HG03135 (cell line): ENCODE data around the gene FHL2.

ENCODE experiments used
- ATAC-seq: cut with Tn5 transposase; IDR thresholded peaks from one replicate; pipeline ENCODE4 v1.9.1; 2021; ENCODE audit warnings: mild to moderate bottlenecking, moderate library complexity; ENCODE audit not compliant: unreplicated experiment

FHL2 gene

GRCh38 chr2:105399207-105399861 lies 483 bp upstream of the FHL2 start:
- ATAC-seq = no peak

GRCh38 chr2:105397953-105398335 lies 907 bp downstream of the FHL2 start:
- ATAC-seq = no peak

- ATAC-seq = no peak
Observed at GRCh38 chr2:105397025-105397722, 1.7 kb downstream of the FHL2 start.

- ATAC-seq = no peak
Observed at GRCh38 chr2:105396254-105397024, 2.4 kb downstream of the FHL2 start.

- no peak for ATAC-seq
Observed at GRCh38 chr2:105395691-105396090, 3.2 kb downstream of the FHL2 start.

GRCh38 chr2:105394951-105395611 lies 3.8 kb downstream of the FHL2 start:
- ATAC-seq = no peak

GRCh38 chr2:105393373-105394055 lies 5.3 kb downstream of the FHL2 start:
- no peak for ATAC-seq

- no peak for ATAC-seq
Observed at GRCh38 chr2:105391763-105392662, 6.8 kb downstream of the FHL2 start.

GRCh38 chr2:105391058-105391627 lies 7.7 kb downstream of the FHL2 start:
- ATAC-seq = no peak

- no peak for ATAC-seq
Observed at GRCh38 chr2:105390454-105390853, 8.4 kb downstream of the FHL2 start.

- no peak for ATAC-seq
Observed at GRCh38 chr2:105388971-105389381, 9.9 kb downstream of the FHL2 start.

GRCh38 chr2:105387225-105387624 lies 11.6 kb downstream of the FHL2 start:
- ATAC-seq = no peak

GRCh38 chr2:105385731-105386540 lies 12.9 kb downstream of the FHL2 start:
- no peak for ATAC-seq

- ATAC-seq = no peak
Observed at GRCh38 chr2:105384861-105385260, 14.0 kb downstream of the FHL2 start.

GRCh38 chr2:105384216-105384615 lies 14.6 kb downstream of the FHL2 start:
- ATAC-seq = no peak

- ATAC-seq = no peak
Observed at GRCh38 chr2:105383432-105384166, 15.3 kb downstream of the FHL2 start.

GRCh38 chr2:105382177-105382576 lies 16.7 kb downstream of the FHL2 start:
- ATAC-seq = no peak

- no peak for ATAC-seq
Observed at GRCh38 chr2:105381101-105381668, 17.7 kb downstream of the FHL2 start.
